PFSK-1 (cell line): ENCODE results near the gene RAB6A.

Source experiments
- FOXP2 ChIP-seq: optimal IDR thresholded peaks from 2 replicates; pipeline ENCODE3; 2011; ENCODE audit warnings: borderline replicate concordance, control low read depth, inconsistent platforms; ENCODE audit not compliant: insufficient read depth; ENCODE audit errors: extremely low read length, extremely low read depth
- POLR2AphosphoS5 ChIP-seq: IDR thresholded peaks from 2 replicates; pipeline ENCODE4 v1.6.1; 2012; ENCODE audit warnings: low read depth, mild to moderate bottlenecking, control low read depth, low read length, moderate library complexity
- SIN3A ChIP-seq: IDR thresholded peaks from 2 replicates; pipeline ENCODE4 v1.6.1; 2012; ENCODE audit warnings: mild to moderate bottlenecking, low read length, moderate library complexity, borderline replicate concordance; ENCODE audit not compliant: insufficient read depth
- TAF1 ChIP-seq: IDR thresholded peaks from 2 replicates; pipeline ENCODE4 v1.6.1; 2012; ENCODE audit warnings: low read length, control low read depth, borderline replicate concordance; ENCODE audit not compliant: insufficient read depth
- TF ChIP-seq, protein P1 (sequence below), 2 experiments: IDR thresholded peaks; 2 replicates each; pipeline versions ENCODE4 v1.6.1 to v1.8.0; 2011 to 2012; ENCODE audit warnings: low read depth in 2 of 2, low read length in 2 of 2, control low read depth in 1 of 2, inconsistent platforms in 1 of 2, mild to moderate bottlenecking in 1 of 2, moderate library complexity in 1 of 2; ENCODE audit not compliant: insufficient read depth in 1 of 2

Gene RAB6A

DNA sequence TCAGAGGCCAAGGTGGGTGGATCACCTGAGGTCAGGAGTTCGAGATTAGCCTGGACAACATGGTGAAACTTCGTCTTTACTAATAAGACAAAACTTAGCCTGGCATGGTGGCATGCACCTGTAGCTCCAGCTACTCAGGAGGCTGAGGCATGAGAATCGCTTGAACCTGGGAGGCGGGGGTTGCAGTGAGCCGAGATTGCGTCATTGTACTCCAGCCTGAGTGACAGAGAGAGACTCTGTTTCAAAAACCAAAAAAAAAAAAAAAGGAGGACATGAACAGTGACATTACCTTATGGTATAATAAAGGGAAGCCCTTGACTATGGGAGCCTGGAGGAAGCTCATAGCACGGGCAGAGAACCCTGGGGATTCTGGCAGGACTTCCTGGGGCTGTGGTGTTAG lies 131.0 kb downstream of the RAB6A start:
- TF ChIP-seq SIN3A: no peak
- TF ChIP-seq TAF1: no peak
- no peak for TF ChIP-seq POLR2AphosphoS5
- TF ChIP-seq, protein P1, sequence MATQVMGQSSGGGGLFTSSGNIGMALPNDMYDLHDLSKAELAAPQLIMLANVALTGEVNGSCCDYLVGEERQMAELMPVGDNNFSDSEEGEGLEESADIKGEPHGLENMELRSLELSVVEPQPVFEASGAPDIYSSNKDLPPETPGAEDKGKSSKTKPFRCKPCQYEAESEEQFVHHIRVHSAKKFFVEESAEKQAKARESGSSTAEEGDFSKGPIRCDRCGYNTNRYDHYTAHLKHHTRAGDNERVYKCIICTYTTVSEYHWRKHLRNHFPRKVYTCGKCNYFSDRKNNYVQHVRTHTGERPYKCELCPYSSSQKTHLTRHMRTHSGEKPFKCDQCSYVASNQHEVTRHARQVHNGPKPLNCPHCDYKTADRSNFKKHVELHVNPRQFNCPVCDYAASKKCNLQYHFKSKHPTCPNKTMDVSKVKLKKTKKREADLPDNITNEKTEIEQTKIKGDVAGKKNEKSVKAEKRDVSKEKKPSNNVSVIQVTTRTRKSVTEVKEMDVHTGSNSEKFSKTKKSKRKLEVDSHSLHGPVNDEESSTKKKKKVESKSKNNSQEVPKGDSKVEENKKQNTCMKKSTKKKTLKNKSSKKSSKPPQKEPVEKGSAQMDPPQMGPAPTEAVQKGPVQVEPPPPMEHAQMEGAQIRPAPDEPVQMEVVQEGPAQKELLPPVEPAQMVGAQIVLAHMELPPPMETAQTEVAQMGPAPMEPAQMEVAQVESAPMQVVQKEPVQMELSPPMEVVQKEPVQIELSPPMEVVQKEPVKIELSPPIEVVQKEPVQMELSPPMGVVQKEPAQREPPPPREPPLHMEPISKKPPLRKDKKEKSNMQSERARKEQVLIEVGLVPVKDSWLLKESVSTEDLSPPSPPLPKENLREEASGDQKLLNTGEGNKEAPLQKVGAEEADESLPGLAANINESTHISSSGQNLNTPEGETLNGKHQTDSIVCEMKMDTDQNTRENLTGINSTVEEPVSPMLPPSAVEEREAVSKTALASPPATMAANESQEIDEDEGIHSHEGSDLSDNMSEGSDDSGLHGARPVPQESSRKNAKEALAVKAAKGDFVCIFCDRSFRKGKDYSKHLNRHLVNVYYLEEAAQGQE (IDR thresholded peaks at IDR 0.05; ENCODE audit: insufficient read depth in 1 of 2, low read depth in 2 of 2, low read length in 2 of 2): no peak
- TF ChIP-seq FOXP2: no peak

DNA sequence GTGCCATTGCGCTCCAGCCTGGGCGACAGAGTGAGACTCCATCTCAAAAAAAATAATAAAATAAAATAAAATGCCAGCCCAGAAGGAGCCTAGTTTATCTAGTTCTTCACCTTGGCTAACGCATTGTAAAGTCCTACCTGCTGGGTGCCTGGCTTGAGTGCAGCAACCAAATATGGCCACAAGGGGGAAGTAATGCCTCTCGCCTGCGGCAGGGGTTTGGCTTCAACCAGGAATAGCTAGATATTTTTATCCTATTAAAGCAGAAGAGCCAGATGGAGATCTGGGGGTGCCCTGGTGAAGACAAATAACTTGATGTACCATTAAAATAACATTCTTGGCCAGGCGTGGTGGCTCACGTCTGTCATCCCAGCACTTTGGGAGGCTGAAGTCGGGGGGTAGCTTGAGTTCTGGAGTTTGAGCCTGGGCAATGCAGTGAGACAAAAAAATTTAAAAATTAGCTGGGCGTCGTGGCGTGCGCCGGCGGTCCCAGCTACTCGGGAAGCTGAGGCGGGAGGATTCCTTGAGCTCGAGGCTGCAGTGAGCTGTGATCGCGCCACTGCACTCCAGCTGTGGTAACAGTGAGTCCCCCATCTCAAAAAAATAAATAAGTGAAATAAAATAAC lies 135.1 kb downstream of the RAB6A start:
- TF ChIP-seq TAF1 (no peak), FOXP2 (no peak), POLR2AphosphoS5 (no peak), SIN3A (no peak)
- TF ChIP-seq, protein P1 (IDR thresholded peaks at IDR 0.05; ENCODE audit: insufficient read depth in 1 of 2, low read depth in 2 of 2, low read length in 2 of 2): no peak
